Sigmoid colon (tissue), 4 donors: Measurements from ENCODE around the gene PPP1R18.

Experiments used
- EP300 ChIP-seq, 4 donors: sonication (generic); formaldehyde crosslinking; IDR thresholded peaks; one replicate each; pipeline ENCODE4 v1.6.1; 2017; ENCODE audit warnings: antibody characterized with exemption in 4 of 4
- POLR2AphosphoS5 ChIP-seq, 4 donors: sonication (generic); formaldehyde crosslinking; IDR thresholded peaks; one replicate each; pipeline ENCODE4 v1.6.1; 2017; ENCODE audit warnings: antibody characterized with exemption in 4 of 4
- TF ChIP-seq, protein P1 (sequence below), 4 experiments: fragments of 450-650 bp in 3 of 4; fragments of 200-600 bp in 1 of 4; IDR thresholded peaks; one replicate each; pipeline ENCODE4 v1.5.1; 2016 to 2019; ENCODE audit warnings: antibody characterized with exemption in 4 of 4, mild to moderate bottlenecking in 3 of 4, moderate library complexity in 2 of 4

DNA sequence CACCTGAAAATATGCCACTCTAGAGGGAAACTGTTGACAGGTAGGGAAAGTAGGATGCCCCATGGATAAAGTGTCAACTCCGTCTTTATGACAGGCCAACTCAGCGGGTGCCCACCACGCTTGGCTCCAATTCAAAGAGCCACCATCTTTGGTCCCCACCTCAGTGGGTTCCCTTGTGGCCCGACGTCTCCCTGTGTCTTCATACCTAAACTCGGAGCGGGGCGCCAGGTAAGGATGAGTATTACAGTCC, 30.4 kb upstream of the PPP1R18 start:
- TF ChIP-seq POLR2AphosphoS5 (IDR thresholded peaks at IDR 0.05) (no peak), EP300 (IDR thresholded peaks at IDR 0.05) (no peak)
- TF ChIP-seq, protein P1, sequence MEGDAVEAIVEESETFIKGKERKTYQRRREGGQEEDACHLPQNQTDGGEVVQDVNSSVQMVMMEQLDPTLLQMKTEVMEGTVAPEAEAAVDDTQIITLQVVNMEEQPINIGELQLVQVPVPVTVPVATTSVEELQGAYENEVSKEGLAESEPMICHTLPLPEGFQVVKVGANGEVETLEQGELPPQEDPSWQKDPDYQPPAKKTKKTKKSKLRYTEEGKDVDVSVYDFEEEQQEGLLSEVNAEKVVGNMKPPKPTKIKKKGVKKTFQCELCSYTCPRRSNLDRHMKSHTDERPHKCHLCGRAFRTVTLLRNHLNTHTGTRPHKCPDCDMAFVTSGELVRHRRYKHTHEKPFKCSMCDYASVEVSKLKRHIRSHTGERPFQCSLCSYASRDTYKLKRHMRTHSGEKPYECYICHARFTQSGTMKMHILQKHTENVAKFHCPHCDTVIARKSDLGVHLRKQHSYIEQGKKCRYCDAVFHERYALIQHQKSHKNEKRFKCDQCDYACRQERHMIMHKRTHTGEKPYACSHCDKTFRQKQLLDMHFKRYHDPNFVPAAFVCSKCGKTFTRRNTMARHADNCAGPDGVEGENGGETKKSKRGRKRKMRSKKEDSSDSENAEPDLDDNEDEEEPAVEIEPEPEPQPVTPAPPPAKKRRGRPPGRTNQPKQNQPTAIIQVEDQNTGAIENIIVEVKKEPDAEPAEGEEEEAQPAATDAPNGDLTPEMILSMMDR (IDR thresholded peaks at IDR 0.05) = no peak
